ENCODE data around the gene KCNAB3. TPM values are rescaled to one million over a fixed set of nuclear protein-coding genes. Genes with fewer than 3 reads are reported as not detected.

The KCNAB3 gene
- total and polyA plus RNA-seq, 9 of the 15 experiments (the other 6 are each of a cell fraction or from before 2014, with no cell fraction given): 0.03 to 2.5 (median 1.1) TPM

DNA sequence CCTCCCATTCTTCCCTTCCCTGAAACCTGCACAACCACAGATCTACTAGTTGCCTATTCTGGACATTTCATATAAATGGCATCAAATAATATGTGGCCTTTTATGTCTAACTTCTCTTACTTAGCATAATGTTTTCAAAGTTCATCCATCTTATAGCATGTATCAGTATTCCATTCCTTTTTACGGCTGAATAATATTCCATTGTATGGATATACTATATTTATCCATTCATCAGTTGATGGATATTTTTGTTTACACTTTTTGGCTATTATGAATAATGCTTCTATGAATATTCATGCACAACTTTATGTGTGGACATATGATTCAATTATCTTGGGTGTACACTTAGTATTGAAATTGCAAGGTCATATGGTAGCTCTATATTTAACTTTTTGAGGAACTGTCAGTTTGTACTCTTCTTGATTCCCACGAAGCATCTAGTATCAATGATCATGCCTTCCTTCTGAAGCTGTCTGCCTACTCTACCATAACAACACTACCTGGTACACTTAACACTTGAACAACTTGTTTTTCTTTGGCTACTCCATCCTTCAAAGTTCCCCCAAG lies 53.8 kb downstream of the KCNAB3 start:
- peaks cover 40% of the 10 kb centered on the region; the same call in 2 of the 3 replicates for H3K36me3 ChIP-seq (ENCODE audit: control insufficient read depth, insufficient read depth, low read length)
- no peak for FAIRE-seq
- H3K4me1 ChIP-seq (replicated peaks in 1 of 2; ENCODE audit: control insufficient read depth in 2 of 2, insufficient read depth in 2 of 2, low read length in 2 of 2): peaks cover 0 to 12% of the 10 kb centered on the region in 2 experiments; a peak in 3 of 5 replicates
- no peak for DNase-seq (ENCODE audit: extremely low read depth in 1 of 4, low spot score in 3 of 4)
- H4K20me1 ChIP-seq (replicated peaks; ENCODE audit: control insufficient read depth, insufficient read depth, low read length): no peaks in the 10 kb centered on the region
- no peak overlapping the region for H3K27ac ChIP-seq (ENCODE audit: extremely low read depth, low read depth, low read length)
- no TSS peak for BruUV-seq (replicated peaks)
- no peak overlapping the region for H3K9ac ChIP-seq (ENCODE audit: insufficient read depth in 1 of 2, low read depth in 2 of 2, low read length in 2 of 2)
- TF ChIP-seq ZNF444 (CRISPR knock-in tag; IDR thresholded peaks at IDR 0.05): no peak
- TF ChIP-seq SMAD4 (CRISPR knock-in tag; conservative IDR thresholded peaks at IDR 0.05): no peak
- TF ChIP-seq, protein P1, sequence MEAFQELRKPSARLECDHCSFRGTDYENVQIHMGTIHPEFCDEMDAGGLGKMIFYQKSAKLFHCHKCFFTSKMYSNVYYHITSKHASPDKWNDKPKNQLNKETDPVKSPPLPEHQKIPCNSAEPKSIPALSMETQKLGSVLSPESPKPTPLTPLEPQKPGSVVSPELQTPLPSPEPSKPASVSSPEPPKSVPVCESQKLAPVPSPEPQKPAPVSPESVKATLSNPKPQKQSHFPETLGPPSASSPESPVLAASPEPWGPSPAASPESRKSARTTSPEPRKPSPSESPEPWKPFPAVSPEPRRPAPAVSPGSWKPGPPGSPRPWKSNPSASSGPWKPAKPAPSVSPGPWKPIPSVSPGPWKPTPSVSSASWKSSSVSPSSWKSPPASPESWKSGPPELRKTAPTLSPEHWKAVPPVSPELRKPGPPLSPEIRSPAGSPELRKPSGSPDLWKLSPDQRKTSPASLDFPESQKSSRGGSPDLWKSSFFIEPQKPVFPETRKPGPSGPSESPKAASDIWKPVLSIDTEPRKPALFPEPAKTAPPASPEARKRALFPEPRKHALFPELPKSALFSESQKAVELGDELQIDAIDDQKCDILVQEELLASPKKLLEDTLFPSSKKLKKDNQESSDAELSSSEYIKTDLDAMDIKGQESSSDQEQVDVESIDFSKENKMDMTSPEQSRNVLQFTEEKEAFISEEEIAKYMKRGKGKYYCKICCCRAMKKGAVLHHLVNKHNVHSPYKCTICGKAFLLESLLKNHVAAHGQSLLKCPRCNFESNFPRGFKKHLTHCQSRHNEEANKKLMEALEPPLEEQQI (IDR thresholded peaks at IDR 0.05): no peak
- no peak for TF ChIP-seq GABPB2 (CRISPR knock-in tag; conservative IDR thresholded peaks at IDR 0.05)
- TF ChIP-seq, protein P2, sequence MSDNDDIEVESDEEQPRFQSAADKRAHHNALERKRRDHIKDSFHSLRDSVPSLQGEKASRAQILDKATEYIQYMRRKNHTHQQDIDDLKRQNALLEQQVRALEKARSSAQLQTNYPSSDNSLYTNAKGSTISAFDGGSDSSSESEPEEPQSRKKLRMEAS (CRISPR knock-in tag; IDR thresholded peaks at IDR 0.05): no peak
- no peaks in the 10 kb centered on the region for H3K9me1 ChIP-seq (ENCODE audit: control insufficient read depth, insufficient read depth, low read length)
- CTCF ChIA-PET (ENCODE audit: low intra/inter-chr PET ratio): interaction anchor here (0.6 kb wide), 1 partner anchor 16 kb away, joined by 3 read pairs; no protein-coding TSS in a partner anchor
- H3K9me3 ChIP-seq (replicated peaks; ENCODE audit: control insufficient read depth, insufficient read depth, low read depth, low read length): no peaks in the 10 kb centered on the region
- H3K27me3 ChIP-seq (ENCODE audit: control insufficient read depth in 2 of 2, insufficient read depth in 2 of 2, low read length in 2 of 2): no peaks in the 10 kb centered on the region
- intact Hi-C loops (cut with micrococcal nuclease) (no loop called here), in situ Hi-C loops (cut with MboI) (no loop called here)
- 65% methylated on average over 2 of the region's 2 CpGs for WGBS (ENCODE audit: insufficient coverage, low coverage, missing lambda C conversion rate)
- no peak for ATAC-seq
- POLR2A ChIA-PET: interaction anchor here (1.4 kb wide), 1 partner anchor 56 kb away, joined by 3 read pairs; the partner anchor contains the start of genes CNTROB and TRAPPC1
- no peak overlapping the region for H2AFZ ChIP-seq (ENCODE audit: low read depth, low read length)
- no peak overlapping the region for H3K4me3 ChIP-seq
- H3K79me2 ChIP-seq (ENCODE audit: control insufficient read depth, insufficient read depth, low read length): no peaks in the 10 kb centered on the region
- no peak overlapping the region for H3K4me2 ChIP-seq (ENCODE audit: insufficient read depth, low read length)

Data from K562 (cell line).